Pons (tissue), 1 donor: Measurements from ENCODE around the gene VHLL.
A peak's percentile ranks its signal among the peaks of the same experiment; 100 is the strongest.

Experiments
- DNase-seq: peaks from one replicate; pipeline ENCODE4 v3.0.0-alpha.2; 2016; ENCODE audit warnings: low spot score

The VHLL gene

DNA sequence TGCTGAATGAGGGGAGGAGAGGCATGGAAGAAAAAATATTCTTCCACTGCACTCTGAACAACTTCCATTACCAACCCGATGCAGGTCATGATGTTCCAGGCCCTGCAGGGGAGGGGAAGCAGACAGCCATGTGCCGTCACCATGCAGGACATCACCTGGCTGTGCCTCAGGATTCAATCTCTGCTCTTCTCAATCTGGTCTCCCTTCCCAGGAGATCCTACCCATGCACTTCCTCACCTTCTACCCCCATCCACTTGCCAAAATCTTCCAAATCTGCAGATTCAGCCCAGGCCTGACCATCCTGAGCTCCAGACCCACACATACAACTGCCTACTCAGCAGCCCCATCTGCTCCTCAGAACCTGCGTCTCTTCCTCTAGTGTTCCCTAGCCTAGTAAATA, 45.5 kb downstream of the VHLL start:
- DNase-seq, result no peak

DNA sequence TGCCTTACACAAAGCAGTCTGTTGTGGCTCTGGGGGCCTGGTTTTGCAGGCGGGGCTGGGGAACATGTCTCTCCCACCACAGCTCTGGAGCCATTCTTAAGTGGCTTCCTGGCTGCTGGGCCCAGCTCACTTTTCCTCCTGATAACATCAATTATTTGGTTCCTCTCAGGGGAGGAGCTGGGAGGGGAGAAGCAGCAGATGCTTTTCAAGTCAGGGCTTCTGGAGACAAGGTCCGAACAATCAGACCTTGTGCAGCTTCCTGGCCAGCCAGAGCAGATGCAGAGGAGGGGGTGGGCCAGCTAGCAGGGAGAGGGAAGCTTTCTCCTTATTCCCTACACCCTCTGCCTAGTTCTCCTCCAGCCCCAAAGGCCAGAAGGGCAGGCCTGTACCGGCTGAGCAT, 47.6 kb downstream of the VHLL start:
- DNase-seq, result peak; percentile 72

DNA sequence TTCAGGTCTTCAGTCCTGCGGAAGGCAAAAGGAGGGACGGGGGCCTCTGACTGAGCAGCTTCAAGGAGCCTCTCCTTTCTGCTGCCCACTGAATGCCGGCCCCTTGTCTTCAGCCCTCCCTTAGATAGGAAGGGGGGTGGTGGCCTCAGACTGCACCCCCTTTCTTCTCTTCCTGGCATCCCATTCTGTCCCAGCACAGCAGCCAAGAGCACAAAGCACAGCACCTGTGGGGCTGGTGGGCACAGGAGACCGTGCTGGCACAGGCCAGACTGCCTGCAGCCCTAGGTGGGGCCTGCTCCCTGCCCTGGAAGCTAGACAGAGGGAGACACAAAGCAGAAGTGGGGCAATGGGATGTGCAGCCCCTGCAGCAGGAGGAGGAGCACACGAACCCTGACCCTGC, 49.5 kb downstream of the VHLL start:
- no peak for DNase-seq
